GM21423 (cell line): ENCODE results near the gene ATP7B.

Experiments
- ATAC-seq: cut with Tn5 transposase; IDR thresholded peaks from one replicate; pipeline ENCODE4 v1.9.1; 2021; ENCODE audit warnings: mild to moderate bottlenecking, moderate library complexity; ENCODE audit not compliant: unreplicated experiment

The ATP7B gene

DNA sequence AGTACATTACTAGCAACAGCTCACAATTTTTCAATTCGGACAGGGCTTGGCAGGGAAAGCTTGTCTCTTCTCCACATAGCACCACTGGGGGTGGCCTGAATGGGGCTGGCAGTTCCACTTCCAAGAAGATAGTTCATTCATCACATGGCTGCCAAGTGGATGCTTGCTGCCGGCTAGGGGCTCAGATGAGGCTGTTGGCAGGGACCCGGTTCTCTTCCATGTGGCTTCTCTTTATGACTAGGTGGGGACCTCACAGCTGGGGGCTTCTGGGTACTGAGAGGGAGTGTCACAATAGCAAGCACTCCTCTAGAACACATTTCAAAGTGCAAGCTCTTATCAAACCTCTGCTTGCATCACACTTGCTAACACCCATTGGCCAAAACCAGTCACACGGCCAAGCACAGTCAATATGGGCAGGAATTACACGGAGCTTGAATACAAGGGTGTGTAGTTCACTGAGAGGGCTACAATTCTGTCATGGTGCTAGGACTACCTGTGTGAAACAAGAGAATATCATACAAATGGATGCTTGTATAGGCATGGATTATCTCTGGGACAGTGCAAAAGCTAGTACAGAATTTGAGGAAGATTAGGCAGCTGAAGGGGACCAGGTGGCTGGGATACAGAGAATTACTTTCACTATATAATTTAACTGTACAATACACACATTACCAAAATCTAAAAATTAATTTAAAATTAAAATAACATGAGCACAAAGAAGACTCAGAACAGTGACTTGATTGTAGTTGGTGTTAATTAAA, 32.3 kb downstream of the ATP7B start:
- no peak for ATAC-seq

DNA sequence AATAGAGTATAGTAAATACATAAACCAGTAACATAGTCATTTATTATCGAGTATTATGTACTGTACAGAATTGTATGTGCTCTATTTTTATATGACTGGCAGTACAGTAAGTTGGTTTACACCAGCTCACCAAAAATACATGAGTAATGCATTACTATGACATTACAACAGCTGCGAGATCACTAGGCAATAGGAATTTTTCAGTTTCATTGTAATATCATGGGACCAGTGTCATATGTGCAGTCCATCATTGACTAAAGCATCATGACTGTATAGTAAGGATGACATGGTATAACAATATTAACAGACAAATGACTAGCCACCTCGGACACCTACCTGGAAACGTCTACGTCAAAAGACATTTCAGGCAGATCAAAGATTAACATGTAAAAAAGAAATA, 33.6 kb downstream of the ATP7B start:
- no peak for ATAC-seq

DNA sequence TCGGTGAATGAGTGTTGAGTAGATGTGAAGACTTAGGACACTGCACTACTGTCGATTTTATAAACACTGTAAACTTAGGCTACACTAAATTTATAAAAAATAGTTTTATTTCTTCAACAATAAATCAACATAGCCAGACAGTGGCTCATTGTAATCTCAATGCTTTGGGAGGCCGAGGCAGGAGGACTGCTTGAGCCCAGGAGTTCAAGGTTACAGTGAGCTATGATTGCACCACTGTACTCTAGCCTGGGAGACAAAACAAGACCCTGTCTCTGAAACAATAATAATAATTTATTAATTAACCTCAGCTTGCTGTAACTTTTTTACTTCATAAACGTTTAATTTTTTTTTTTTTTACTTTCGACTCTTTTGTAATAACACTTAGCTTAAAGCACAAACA, 34.4 kb downstream of the ATP7B start:
- ATAC-seq, result no peak

DNA sequence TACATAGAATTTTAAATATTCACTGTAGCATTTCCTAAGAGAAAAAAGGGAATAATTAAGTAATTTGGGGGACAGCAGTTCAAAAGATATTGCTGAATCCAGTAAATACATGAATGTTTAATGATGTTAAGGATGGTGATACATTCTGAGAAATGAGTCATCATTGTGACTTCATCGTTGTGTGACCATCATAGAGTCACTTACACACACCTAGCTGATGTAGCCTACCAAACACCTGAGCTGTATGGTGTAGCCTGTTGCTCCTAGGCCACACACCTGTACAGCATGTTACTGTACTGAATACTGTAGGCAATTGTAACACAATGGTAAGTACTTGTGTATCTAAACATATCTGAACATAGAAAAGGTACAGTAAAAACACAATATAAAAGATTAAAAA, 34.8 kb downstream of the ATP7B start:
- no peak for ATAC-seq

DNA sequence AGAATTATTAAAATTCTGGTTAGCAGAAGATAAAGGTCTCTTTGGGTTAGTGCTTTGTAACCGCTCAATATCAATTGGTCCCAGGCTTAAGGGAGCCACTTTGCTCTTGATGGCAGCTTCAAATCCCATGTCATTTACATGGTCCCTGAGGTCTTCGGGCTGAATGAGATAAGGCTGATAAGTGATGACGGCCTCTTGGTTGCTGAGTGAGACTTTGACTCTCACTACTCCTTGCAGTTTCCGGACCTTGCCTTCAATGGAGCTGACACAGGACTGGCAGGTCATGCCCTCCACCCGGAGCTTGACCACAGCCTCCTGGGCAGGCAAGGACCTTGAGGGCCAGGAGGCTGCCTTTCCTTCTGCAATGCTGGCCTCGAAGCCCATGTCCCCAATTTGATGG, 36.8 kb downstream of the ATP7B start:
- no peak for ATAC-seq

DNA sequence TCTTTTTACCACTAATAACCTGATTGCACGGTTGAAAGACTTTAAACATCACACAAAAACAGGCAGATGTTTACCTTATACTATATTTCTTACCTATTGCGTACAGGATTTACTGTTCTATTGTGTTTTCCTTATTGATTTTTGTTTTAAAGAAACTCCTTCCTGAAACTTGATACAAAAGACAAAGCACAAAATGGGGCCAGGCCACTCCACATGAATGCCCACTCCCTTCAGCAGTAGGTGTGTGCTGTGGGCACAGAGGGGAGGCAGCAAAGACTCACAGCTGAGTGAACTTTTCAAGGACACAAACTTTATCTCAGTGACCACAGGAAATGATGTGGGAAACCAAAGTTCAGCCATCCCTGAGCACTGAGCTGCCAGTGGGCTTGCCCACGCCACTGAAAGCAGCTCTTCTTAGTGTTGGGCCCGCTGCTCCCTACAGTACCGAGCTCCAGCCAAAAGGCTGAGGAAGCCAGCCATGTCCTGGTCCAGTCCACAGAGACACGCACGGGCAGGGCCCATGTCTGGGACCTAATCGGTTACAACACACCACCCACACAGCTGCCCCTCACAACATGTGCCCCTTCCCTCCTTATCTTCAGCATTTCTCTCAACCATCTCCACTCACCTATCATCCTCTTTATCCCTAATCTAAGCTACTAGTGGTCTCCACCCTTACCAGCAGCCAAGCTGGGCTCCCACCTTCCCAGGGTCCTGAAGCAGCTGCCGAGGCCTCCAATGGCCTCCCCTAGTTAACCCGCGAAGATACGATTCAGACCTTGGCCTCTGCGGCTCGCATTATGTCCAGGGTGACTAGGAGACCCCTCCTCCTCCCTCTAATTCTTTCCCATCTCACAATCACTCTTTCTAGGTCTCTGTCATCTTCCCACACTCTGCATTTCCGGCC, 39.5 kb downstream of the ATP7B start:
- ATAC-seq, result no peak

DNA sequence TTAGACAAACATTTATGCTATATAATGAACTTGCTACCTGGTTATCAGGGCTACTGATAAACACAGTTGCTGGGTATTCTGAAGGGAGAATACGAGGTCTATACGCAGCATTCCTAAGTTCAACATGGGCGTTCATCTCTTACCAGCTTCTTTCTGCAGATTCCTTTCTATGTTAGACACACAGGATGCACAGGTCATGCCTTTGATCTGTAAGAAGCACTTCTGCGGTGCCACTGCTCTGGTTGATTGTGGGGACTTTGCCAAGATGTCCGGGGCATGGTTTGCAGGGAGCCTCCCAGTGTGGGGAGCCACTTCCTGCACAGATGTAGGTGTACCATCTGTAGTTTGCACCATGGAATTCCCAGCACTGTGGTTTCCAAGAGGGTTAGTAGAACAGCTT, 40.9 kb downstream of the ATP7B start:
- ATAC-seq, result no peak

DNA sequence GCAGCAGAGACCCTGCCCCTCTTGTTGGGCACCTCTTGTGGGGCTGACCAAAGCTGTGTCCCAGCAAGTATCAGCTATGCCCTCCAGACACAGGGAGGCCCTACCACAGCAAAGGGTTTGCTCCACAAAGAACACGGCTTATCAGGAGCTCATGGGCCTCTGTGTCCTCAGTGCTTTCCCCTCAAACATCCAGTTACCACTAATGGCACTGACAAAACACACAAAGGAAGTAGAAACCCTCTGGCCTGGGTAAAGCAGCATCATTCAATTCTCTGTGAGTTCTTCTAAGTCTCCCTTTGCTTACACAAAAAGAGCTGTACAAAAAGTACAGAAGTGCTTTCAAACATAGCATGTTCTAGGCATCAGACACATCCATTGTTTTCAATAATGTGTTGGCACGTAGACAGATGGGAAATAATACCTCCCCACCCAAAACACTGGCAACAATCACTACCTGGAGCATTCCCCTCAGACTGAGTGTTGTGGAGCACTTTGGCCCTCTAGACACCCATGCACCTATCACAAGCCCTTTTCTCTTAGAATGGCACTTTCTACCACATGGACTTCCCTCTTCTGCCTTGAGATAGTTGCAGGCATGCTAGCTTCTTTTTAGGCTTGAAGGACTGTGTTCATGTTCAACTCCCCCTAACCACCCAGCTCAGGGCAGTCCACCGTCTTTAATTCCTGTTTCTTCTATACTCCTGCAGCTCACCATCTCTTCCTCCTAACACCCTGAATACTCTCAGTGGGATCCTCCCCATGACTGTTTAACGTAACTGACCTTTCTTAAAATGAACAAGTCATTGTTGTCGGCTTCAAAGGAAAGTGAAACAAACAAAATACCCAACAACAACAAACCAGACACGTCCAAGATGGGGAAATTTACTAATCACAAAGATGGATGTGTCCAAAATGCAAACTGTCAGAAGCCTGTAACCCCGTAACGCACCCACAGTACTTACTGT, 43.5 kb downstream of the ATP7B start:
- ATAC-seq, result no peak

DNA sequence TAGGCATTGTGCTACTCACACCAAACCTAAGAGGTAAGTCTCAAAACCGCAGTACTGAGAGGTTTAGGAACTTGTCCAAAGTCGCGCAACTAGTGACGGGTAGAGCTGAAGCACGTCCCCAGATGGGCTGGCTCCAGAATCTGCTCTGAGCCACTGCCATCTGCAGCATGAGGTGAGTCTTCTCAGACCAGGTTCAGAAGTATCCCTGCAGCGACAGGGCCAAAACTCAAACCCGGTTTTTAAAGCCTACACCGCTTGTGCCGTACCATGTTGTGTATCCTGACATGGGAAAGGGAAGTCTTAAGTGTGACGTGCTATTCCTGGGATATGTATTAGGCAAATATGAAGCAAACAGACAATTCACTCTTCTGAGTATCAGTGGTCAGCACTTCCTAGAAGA, 45.1 kb downstream of the ATP7B start:
- ATAC-seq, result no peak

DNA sequence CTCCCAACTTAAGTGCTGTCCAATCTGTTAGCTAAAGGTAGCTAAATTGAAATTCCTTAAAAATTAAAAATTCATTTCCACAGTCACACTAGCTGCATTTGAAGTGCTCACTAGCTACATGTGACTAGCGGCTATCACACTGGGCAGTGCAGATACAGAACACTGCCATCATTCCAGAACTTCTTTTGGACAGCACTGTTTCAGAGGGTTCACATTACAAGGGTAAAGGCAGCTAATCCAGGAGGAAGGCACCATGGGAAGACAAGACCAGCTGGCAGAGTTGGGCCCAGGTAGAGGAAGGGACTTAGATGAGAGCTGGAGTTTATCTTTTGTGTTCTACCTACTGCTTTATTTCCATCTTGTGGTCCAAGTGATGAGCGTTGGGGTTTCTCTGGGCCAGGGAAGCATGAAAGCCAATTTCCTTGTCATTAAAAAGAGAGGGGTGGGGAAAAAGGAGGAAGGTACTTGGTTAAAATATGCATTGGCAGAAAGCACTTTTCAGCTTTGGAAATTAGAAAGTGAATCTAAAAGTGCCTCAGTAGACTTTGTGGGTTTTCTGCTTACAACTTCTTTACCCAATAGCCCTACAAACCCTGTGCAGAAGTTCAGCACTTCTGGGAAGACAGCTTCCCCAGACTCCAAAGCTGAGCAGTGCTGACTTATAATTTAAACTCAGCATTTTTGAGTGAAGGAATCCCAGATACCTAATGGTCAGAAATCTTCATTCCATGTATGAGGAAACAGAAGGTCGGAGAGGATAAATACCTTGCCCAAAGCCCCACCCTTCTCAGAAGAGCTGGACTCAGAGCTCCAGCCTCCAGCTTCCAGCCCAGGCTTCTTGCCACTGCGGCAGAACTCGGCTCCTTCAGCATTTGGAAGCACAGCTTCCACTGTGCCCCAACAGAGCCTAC, 49.5 kb downstream of the ATP7B start:
- ATAC-seq, result no peak

DNA sequence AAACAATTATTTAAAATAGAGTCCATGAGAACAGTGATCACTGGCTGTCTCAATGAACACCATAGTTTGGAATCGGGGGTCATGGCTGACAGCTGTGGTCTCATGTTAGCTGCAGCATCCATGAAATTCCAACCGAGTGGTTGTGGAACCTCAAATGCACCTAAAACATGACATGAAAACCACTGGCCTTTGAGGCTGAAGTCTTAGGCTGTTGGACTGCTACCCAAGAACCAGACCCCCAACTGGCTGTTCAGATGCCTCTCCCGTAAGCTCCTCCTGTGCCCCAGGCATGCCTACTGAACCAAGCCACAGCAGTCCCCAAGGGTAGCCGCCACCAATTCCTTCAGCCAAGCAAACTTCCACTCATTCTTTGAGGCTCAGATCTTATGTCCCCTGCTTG, 50.5 kb downstream of the ATP7B start:
- no peak for ATAC-seq

DNA sequence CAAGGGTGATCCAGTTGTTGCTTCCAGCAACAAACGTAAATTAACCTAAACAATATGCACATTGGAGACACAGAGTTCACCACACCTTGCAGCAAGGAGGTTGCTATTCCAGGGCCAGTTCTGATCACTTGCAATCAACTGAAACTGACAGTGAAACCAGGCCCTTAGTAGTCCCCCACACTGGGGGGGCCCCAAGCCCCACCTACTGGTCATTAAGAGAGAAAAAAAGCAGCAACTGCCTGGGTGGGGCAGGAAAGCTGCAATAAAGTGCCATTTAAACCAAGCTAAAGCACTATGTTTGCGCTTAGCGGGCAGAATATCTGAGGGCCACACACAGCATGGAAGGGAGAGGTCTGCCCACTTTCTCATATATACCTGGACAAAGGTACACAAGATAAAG, 51.5 kb downstream of the ATP7B start:
- ATAC-seq, result peak; percentile 82

DNA sequence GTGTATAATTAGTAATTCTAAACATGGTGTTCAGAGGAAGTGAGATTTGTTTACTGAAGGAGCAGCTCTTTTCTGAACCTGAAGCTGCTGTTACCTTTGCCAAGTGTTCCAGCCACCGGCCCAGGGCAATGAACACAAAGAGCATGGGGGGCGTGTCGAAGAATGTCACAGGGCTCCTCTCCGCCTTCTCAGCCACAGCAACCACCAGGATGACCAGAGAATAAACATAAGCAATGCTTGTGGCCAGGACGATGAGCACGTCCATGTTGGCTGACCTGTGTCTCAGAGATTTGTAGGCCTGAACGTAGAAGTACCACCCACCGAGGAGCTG, 53.1 kb downstream of the ATP7B start:
- no peak for ATAC-seq

DNA sequence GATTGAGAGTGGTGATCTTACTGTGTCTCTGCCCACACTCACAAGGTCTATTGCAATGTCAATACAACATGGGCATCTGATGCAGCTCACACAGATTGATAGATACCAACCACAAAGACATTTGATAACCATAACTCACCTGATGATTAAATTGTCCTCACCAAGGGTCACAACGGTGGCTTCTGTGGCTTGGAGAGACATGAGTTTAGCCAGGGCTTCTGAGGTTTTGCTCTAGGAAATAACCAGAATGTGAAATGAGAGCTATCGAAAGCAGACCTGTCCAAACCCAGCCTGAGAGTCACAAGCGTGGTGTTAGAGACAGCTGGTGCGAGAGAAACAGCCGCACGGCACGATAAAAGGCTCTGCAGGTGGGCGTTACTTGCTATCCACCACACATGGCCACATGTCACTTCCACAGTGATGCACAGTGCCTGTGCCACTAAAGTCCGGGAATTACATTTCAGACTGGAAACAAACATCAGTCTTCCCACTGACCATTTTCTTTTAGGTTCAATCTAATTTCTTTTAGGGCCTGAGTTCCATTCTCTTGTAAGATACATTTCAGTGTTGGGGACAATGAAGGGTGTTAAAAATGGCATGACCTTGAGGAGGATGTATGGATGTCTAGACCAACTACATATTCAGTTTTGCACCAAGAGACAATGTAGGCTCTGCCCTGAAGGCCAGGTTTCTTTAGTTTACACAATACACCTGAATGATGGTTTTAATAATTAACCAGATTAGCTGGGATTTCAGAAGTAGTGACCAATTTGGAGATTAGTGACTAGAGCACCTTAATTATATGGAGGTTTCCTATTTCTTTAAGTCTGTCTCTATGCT, 53.7 kb downstream of the ATP7B start:
- ATAC-seq, result no peak

DNA sequence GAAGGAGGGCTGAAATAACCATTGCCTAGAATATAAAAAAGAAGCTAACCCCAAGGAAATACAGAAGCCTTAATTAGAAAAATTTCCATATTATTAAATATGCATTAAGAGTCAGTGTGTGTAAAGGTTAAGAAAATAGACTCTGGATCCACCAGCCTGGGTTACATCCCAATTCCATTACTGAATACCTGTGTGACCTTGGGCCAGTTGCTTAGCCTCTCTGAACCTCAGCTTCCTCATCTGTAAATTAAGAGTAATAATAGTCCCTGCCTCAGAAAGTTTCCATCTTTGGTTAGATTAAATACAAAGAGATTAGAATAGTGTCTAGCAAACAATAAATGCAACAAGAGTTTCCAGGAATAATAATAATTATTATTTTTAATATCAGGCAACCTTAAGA, 54.5 kb downstream of the ATP7B start:
- ATAC-seq, result no peak

DNA sequence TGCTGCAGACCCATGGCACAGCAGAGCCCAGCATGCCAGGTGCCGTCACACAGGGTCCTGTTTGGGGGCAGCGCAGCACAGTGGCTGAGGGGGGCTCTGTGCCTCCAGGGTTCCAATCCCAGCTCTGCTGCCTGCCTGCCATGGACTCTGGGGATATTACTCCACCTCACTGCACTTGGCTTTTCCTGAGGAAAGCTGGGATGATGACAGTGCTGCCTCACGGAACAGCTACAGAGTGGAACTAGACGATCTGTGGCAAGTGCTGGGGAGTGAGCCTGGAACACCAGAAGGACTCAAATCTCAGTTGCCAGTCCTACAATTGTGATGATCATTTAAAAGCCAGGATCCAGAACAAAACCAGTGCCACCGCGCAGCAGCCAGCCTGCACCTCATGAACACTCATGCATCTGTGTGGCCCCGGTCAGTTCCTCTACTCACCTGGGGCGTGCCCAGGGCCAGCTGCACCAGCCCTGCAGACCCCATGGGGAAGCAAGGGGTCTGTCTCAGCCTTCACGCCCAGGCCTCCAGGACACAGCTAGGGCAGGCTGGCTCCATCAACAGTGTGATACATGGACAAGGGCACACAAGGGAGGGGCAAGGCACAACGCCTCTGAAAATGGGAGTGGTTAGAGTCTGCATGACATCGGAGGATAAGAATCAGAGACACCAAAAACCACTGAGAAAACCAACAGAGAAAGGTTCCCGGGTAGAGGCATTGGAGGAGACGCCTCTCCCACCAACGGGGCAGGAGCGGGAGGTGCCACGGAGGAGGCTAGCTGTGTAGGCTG, 55.2 kb downstream of the ATP7B start:
- ATAC-seq, result no peak

DNA sequence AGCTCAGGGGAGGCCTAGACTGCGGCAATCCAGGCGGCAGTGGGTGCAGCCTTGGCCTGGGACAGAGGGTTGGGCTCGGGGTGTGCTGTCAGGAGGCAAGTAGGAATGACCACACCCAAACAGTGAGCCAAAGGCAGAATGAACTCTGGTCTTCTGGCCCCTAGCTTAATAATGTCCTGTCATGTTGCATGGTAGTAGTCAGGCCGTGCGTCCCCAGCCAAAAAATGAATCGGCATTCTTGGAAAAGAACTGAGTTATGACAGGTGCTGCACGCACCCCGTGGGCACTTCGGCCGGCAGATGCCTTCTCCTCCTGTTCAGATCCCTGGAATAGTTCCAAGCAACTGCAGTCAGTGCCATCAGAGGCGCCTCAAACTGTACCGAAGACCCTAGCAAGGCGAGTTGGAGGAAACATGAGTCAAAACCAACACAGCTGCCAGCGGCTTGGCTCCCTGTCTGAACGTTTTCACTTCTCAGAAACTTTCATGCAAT, 55.9 kb downstream of the ATP7B start:
- no peak for ATAC-seq
